ENCODE measurements around the gene RGS18. TPM values are rescaled to one million over a fixed set of nuclear protein-coding genes. Genes with fewer than 3 reads are reported as not detected.

Gene RGS18
- total and polyA plus RNA-seq, 2 experiments from 2014 or later: not detected

DNA sequence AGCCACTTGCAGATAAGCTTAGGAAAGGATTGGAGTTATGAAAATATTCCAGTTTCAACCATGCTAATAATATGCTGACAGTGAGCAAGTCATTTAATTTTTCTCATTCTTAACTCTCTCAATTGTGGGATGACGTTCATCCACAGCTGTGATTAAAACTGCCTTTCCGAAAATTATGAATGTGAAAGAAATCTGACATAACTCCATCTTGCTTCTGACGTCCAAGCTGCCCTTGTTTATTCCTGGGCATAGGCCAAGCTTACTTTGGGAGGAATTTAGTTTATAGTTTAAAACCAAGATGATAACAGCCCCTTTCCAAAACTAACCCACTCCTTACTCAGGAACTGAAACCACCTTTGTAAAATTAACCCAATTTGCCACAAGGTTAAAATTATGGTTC lies 11.0 kb upstream of the RGS18 start (continued):
- TF ChIP-seq, protein P1, sequence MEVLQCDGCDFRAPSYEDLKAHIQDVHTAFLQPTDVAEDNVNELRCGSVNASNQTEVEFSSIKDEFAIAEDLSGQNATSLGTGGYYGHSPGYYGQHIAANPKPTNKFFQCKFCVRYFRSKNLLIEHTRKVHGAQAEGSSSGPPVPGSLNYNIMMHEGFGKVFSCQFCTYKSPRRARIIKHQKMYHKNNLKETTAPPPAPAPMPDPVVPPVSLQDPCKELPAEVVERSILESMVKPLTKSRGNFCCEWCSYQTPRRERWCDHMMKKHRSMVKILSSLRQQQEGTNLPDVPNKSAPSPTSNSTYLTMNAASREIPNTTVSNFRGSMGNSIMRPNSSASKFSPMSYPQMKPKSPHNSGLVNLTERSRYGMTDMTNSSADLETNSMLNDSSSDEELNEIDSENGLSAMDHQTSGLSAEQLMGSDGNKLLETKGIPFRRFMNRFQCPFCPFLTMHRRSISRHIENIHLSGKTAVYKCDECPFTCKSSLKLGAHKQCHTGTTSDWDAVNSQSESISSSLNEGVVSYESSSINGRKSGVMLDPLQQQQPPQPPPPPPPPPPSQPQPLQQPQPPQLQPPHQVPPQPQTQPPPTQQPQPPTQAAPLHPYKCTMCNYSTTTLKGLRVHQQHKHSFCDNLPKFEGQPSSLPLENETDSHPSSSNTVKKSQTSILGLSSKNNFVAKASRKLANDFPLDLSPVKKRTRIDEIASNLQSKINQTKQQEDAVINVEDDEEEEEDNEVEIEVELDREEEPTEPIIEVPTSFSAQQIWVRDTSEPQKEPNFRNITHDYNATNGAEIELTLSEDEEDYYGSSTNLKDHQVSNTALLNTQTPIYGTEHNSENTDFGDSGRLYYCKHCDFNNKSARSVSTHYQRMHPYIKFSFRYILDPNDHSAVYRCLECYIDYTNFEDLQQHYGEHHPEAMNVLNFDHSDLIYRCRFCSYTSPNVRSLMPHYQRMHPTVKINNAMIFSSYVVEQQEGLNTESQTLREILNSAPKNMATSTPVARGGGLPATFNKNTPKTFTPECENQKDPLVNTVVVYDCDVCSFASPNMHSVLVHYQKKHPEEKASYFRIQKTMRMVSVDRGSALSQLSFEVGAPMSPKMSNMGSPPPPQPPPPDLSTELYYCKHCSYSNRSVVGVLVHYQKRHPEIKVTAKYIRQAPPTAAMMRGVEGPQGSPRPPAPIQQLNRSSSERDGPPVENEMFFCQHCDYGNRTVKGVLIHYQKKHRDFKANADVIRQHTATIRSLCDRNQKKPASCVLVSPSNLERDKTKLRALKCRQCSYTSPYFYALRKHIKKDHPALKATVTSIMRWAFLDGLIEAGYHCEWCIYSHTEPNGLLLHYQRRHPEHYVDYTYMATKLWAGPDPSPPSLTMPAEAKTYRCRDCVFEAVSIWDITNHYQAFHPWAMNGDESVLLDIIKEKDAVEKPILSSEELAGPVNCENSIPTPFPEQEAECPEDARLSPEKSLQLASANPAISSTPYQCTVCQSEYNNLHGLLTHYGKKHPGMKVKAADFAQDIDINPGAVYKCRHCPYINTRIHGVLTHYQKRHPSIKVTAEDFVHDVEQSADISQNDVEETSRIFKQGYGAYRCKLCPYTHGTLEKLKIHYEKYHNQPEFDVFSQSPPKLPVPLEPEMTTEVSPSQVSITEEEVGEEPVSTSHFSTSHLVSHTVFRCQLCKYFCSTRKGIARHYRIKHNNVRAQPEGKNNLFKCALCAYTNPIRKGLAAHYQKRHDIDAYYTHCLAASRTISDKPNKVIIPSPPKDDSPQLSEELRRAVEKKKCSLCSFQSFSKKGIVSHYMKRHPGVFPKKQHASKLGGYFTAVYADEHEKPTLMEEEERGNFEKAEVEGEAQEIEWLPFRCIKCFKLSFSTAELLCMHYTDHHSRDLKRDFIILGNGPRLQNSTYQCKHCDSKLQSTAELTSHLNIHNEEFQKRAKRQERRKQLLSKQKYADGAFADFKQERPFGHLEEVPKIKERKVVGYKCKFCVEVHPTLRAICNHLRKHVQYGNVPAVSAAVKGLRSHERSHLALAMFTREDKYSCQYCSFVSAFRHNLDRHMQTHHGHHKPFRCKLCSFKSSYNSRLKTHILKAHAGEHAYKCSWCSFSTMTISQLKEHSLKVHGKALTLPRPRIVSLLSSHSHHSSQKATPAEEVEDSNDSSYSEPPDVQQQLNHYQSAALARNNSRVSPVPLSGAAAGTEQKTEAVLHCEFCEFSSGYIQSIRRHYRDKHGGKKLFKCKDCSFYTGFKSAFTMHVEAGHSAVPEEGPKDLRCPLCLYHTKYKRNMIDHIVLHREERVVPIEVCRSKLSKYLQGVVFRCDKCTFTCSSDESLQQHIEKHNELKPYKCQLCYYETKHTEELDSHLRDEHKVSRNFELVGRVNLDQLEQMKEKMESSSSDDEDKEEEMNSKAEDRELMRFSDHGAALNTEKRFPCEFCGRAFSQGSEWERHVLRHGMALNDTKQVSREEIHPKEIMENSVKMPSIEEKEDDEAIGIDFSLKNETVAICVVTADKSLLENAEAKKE (CRISPR knock-in tag; IDR thresholded peaks at IDR 0.05): no peak
- TF ChIP-seq ZNF331 (CRISPR knock-in tag; IDR thresholded peaks at IDR 0.05; ENCODE audit: low read depth): no peak
- no peak for TF ChIP-seq EZH2phosphoT487 (IDR thresholded peaks at IDR 0.05; ENCODE audit: unreplicated experiment)
- no peak for TF ChIP-seq NANOG (IDR thresholded peaks at IDR 0.05; ENCODE audit: borderline replicate concordance)
- TF ChIP-seq, protein P2, sequence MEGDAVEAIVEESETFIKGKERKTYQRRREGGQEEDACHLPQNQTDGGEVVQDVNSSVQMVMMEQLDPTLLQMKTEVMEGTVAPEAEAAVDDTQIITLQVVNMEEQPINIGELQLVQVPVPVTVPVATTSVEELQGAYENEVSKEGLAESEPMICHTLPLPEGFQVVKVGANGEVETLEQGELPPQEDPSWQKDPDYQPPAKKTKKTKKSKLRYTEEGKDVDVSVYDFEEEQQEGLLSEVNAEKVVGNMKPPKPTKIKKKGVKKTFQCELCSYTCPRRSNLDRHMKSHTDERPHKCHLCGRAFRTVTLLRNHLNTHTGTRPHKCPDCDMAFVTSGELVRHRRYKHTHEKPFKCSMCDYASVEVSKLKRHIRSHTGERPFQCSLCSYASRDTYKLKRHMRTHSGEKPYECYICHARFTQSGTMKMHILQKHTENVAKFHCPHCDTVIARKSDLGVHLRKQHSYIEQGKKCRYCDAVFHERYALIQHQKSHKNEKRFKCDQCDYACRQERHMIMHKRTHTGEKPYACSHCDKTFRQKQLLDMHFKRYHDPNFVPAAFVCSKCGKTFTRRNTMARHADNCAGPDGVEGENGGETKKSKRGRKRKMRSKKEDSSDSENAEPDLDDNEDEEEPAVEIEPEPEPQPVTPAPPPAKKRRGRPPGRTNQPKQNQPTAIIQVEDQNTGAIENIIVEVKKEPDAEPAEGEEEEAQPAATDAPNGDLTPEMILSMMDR (conservative IDR thresholded peaks at IDR 0.05; ENCODE audit: low read depth in 2 of 2): no peak

DNA sequence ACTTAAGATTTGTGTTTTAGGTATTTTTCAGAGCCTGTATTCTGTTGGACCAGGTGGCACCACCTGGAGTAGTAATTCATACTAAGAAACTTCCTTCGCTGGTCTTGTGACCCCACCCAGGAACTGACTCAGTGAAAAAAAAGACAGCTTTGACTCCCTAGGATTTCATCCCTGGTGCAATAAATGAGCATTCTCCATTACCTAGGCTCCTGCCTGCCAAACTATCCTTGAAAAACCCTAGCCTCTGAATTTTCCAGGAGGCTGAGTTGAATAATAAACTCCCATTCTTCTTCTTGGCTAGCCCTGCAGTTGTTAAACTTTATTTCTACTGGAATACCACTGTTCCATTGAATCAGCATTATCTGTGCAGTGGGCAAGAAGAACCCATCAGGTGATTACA lies 10.6 kb upstream of the RGS18 start:
- Histone ChIP-seq H3K4me3 (no peak overlapping the region), H3K4me1 (ENCODE audit: insufficient read depth) (peaks cover 6% of the 10 kb centered on the region; the same call in 1 of the 2 replicates), H3K36me3 (ENCODE audit: insufficient read depth) (no peaks in the 10 kb centered on the region), H2AFZ (no peak overlapping the region), H4K20me1 (replicated peaks; ENCODE audit: insufficient read depth) (no peaks in the 10 kb centered on the region), H3K79me2 (replicated peaks; ENCODE audit: insufficient read depth) (no peaks in the 10 kb centered on the region), H3K9me2 (ENCODE audit: insufficient read depth) (no peaks in the 10 kb centered on the region), H3K4me2 (no peak overlapping the region), H3K27me3 (ENCODE audit: insufficient read depth) (no peaks in the 10 kb centered on the region), H3K27ac (ENCODE audit: low read depth) (no peak overlapping the region), H3F3A (replicated peaks; ENCODE audit: low read depth) (no peaks in the 10 kb centered on the region)
- no peaks in the 10 kb centered on the region for H3K36me3 Mint-ChIP-seq (ENCODE audit: low read depth)
- ATAC-seq (no peak), DNase-seq (ENCODE audit: low spot score) (no peak)
- no peak overlapping the region for H3K4me3 Mint-ChIP-seq
- no peaks in the 10 kb centered on the region for H3K9me3 Mint-ChIP-seq
- H3K27me3 Mint-ChIP-seq (ENCODE audit: insufficient read depth, low read depth, poor library complexity): no peaks in the 10 kb centered on the region
- H3K4me1 Mint-ChIP-seq: peaks cover 10% of the 10 kb centered on the region
- TF ChIP-seq NANOG (IDR thresholded peaks at IDR 0.05; ENCODE audit: borderline replicate concordance) (no peak), EZH2 (IDR thresholded peaks at IDR 0.05; ENCODE audit: low read depth, unreplicated experiment) (no peak), ZNF114 (CRISPR knock-in tag; IDR thresholded peaks at IDR 0.05) (no peak), CREB1 (CRISPR knock-in tag; IDR thresholded peaks at IDR 0.05; ENCODE audit: low read depth) (no peak)
- TF ChIP-seq, protein P3, sequence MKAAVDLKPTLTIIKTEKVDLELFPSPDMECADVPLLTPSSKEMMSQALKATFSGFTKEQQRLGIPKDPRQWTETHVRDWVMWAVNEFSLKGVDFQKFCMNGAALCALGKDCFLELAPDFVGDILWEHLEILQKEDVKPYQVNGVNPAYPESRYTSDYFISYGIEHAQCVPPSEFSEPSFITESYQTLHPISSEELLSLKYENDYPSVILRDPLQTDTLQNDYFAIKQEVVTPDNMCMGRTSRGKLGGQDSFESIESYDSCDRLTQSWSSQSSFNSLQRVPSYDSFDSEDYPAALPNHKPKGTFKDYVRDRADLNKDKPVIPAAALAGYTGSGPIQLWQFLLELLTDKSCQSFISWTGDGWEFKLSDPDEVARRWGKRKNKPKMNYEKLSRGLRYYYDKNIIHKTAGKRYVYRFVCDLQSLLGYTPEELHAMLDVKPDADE (IDR thresholded peaks at IDR 0.05): no peak
- no peak overlapping the region for H3K27ac Mint-ChIP-seq
